Ovary (tissue), 3 donors: ENCODE data around the gene GPSM1.

ENCODE experiments used
- EP300 ChIP-seq: sonication (generic); formaldehyde crosslinking; IDR thresholded peaks from one replicate; pipeline ENCODE4 v1.6.1; 2017; ENCODE audit warnings: antibody characterized with exemption
- POLR2A ChIP-seq: fragments of 450-650 bp; IDR thresholded peaks from one replicate; pipeline ENCODE4 v1.6.1; 2017; ENCODE audit warnings: antibody characterized with exemption, mild to moderate bottlenecking, moderate library complexity
- TF ChIP-seq, protein P1 (sequence below), 3 donors: fragments of 450-650 bp in 2 of 3; fragments of 200-600 bp in 1 of 3; IDR thresholded peaks; one replicate each; pipeline versions ENCODE4 v1.5.1 to v1.8.0; 2016 to 2022; ENCODE audit warnings: antibody characterized with exemption in 3 of 3, mild to moderate bottlenecking in 1 of 3
- donor health status: DM: no; HTN: no; CAD: no.

- TF ChIP-seq, protein P1, sequence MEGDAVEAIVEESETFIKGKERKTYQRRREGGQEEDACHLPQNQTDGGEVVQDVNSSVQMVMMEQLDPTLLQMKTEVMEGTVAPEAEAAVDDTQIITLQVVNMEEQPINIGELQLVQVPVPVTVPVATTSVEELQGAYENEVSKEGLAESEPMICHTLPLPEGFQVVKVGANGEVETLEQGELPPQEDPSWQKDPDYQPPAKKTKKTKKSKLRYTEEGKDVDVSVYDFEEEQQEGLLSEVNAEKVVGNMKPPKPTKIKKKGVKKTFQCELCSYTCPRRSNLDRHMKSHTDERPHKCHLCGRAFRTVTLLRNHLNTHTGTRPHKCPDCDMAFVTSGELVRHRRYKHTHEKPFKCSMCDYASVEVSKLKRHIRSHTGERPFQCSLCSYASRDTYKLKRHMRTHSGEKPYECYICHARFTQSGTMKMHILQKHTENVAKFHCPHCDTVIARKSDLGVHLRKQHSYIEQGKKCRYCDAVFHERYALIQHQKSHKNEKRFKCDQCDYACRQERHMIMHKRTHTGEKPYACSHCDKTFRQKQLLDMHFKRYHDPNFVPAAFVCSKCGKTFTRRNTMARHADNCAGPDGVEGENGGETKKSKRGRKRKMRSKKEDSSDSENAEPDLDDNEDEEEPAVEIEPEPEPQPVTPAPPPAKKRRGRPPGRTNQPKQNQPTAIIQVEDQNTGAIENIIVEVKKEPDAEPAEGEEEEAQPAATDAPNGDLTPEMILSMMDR (IDR thresholded peaks at IDR 0.05), result peak; percentile 98 to 99 (median 99)
- peak; percentile 75 for TF ChIP-seq POLR2A
- no peak for TF ChIP-seq EP300
Measured at GRCh38 chr9:136363106-136363948, 36.0 kb downstream of the GPSM1 start, which contains the start of gene DNLZ.
